Measurements from ENCODE around the gene DNASE2. TPM values are rescaled to one million over a fixed set of nuclear protein-coding genes. Genes with fewer than 3 reads are reported as not detected.

The DNASE2 gene
- total RNA-seq, 1 experiment from 2014 or later, result 35.7 TPM

- TF ChIP-seq HMGXB4 (CRISPR knock-in tag; IDR thresholded peaks at IDR 0.05) (no peak), ZNF423 (CRISPR knock-in tag; IDR thresholded peaks at IDR 0.05) (no peak), CBFB (CRISPR knock-in tag; IDR thresholded peaks at IDR 0.05; ENCODE audit: low read depth) (no peak), FOXK1 (CRISPR knock-in tag; IDR thresholded peaks at IDR 0.05) (no peak), IRF1 (CRISPR knock-in tag; IDR thresholded peaks at IDR 0.05) (no peak), ESRRA (CRISPR knock-in tag; IDR thresholded peaks at IDR 0.05; ENCODE audit: borderline replicate concordance) (no peak), ZNF219 (CRISPR knock-in tag; IDR thresholded peaks at IDR 0.05; ENCODE audit: borderline replicate concordance) (no peak), MAX (CRISPR knock-in tag; IDR thresholded peaks at IDR 0.05) (no peak), E2F1 (CRISPR knock-in tag; IDR thresholded peaks at IDR 0.05) (no peak), TCF7 (CRISPR knock-in tag; IDR thresholded peaks at IDR 0.05; ENCODE audit: low read depth) (no peak)
Measured at GRCh38 chr19:12843328-12843727, 37.9 kb downstream of the DNASE2 start (continued).

- DNase-seq (ENCODE audit: low spot score) (no peak), ATAC-seq (no peak)
- TF ChIP-seq ZNF138 (CRISPR knock-in tag; conservative IDR thresholded peaks at IDR 0.05) (no peak), ESRRA (CRISPR knock-in tag; IDR thresholded peaks at IDR 0.05; ENCODE audit: borderline replicate concordance) (no peak), IRF2 (CRISPR knock-in tag; IDR thresholded peaks at IDR 0.05; ENCODE audit: borderline replicate concordance, low read depth) (no peak), ZBTB43 (CRISPR knock-in tag; IDR thresholded peaks at IDR 0.05) (no peak), CBFB (CRISPR knock-in tag; IDR thresholded peaks at IDR 0.05; ENCODE audit: low read depth) (no peak), PRRX2 (CRISPR knock-in tag; IDR thresholded peaks at IDR 0.05) (no peak), MAX (CRISPR knock-in tag; IDR thresholded peaks at IDR 0.05) (no peak), TP53 (CRISPR knock-in tag; IDR thresholded peaks at IDR 0.05) (no peak), RORB (CRISPR knock-in tag; IDR thresholded peaks at IDR 0.05) (no peak)
- H3K9me3 Mint-ChIP-seq, result no peaks in the 10 kb centered on the region
- peaks cover 32% of the 10 kb centered on the region for H3K4me1 Mint-ChIP-seq
- ChIA-PET POLR2A (no interaction called here), CTCF (no interaction called here)
- H3K27ac Mint-ChIP-seq, result peak overlapping the region; percentile 38; the same call in 1 of the 2 replicates
- no peak overlapping the region for H3K4me3 Mint-ChIP-seq
- peaks cover 24% of the 10 kb centered on the region for H3K27me3 Mint-ChIP-seq (ENCODE audit: low read depth)
- H3K36me3 Mint-ChIP-seq, result peaks cover 5% of the 10 kb centered on the region
Measured at GRCh38 chr19:12842511-12842910, 38.7 kb downstream of the DNASE2 start.

GRCh38 chr19:12841094-12841493 lies 40.2 kb downstream of the DNASE2 start:
- POLR2A ChIA-PET, result no interaction called here
- H3K9me3 Mint-ChIP-seq, result no peaks in the 10 kb centered on the region

More at GRCh38 chr19:12841094-12841493, 40.2 kb downstream of the DNASE2 start:
- TF ChIP-seq USF1 (CRISPR knock-in tag; IDR thresholded peaks at IDR 0.05) (no peak), ZNF671 (CRISPR knock-in tag; IDR thresholded peaks at IDR 0.05) (no peak), ZSCAN18 (CRISPR knock-in tag; IDR thresholded peaks at IDR 0.05) (no peak), ESRRA (CRISPR knock-in tag; IDR thresholded peaks at IDR 0.05; ENCODE audit: borderline replicate concordance) (no peak), SOX15 (CRISPR knock-in tag; IDR thresholded peaks at IDR 0.05) (no peak), ATF1 (CRISPR knock-in tag; IDR thresholded peaks at IDR 0.05) (no peak), ZNF121 (CRISPR knock-in tag; IDR thresholded peaks at IDR 0.05) (peak; percentile 100)
- Mint-ChIP-seq H3K4me3 (peak overlapping the region; percentile 79), H3K27ac (peak overlapping the region; percentile 99), H3K4me1 (peaks cover 36% of the 10 kb centered on the region), H3K36me3 (peaks cover 5% of the 10 kb centered on the region), H3K27me3 (ENCODE audit: low read depth) (peaks cover 20% of the 10 kb centered on the region)
- peak; percentile 98 for DNase-seq (ENCODE audit: low spot score)
- CTCF ChIA-PET, result interaction anchor here (0.7 kb wide), 1 partner anchor 1706 kb away, joined by 5 read pairs; no protein-coding TSS in a partner anchor
- peak; percentile 71 for ATAC-seq
